COR-L47 (cell line): ENCODE data around the gene PHF13.
A peak's percentile ranks its signal among the peaks of the same experiment; 100 is the strongest.

Experiments
- DNase-seq: peaks from one replicate; lab custom pipeline; 2025; lab: John Stamatoyannopoulos, UW

Gene PHF13

DNA sequence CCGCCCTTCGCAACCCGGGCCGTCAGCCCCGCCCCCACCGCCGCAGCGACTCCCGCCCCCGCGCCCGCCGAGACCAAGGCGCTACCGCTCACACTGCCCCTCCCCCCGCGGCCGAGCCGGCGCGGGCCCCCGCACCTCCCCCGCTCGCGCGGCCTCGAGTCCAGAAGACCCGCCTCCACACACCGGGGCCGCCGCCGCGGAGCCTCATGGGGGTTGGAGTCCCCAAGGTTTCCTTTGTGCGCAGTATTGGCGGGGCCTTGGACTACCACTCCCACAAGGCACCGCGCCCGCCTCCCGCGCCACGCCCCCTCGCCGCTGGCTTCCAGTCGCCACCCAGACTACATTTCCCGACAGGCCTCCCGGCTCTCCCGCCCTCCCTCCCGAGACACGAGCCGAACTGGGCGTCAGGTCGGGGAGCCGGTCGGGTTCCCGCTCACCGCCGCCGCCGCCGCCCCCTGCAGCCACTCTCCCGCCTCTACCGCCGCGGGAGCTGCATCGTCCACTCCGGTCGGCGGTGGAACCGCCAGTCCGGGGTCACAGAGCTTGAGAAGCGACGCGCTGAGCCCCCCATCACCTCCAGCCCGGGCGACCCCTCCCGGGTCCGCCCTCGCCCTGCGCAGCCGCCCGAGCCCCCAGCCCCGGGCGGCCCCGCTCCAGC lies at the start of gene PHF13:
TSS of gene PHF13 (plus strand) at position 371 of the 658 bp plus-strand sequence. CDS start 336 bp downstream, outside the sequence.
- peak; percentile 99 for DNase-seq

DNA sequence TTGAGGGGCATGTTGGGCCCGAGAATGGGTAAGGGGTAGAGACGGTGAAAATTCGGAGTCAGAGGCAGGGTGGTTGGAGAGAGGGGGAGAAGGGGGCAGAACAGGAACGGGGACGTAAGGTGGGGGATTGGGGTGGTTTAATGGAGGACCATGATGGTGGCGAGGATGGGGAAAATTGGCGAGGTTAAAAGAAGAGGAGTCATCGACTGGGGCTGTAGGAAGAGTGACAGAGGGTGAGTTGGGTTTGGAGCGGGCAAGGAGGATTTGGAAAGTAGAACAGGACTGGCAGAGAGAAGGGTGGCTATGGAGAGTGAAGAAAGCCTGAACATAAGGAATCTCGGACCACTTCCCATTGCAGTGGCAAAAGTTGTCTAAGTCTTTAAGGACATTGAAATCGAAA lies 44.5 kb upstream of the PHF13 start:
- no peak for DNase-seq

DNA sequence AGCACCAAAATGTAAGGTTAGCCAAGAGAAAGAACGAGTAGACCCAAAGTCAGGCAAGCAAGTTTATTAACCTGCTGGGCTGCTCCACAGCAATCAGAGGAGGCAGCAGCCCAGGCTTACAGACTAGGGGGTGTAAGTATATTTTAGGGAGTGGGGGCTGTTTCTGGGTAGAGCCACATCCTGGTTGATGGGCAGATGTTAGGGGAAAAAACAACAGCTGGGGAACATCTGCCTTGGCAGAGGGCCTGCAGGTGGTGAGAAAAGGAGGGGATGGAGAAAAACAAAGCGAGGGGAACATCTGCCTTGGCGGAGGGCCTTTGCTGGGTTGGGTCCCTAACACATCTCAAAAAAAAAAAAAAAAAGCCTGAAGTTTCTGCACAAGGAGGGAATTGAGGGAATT lies 43.4 kb upstream of the PHF13 start:
- DNase-seq: no peak

DNA sequence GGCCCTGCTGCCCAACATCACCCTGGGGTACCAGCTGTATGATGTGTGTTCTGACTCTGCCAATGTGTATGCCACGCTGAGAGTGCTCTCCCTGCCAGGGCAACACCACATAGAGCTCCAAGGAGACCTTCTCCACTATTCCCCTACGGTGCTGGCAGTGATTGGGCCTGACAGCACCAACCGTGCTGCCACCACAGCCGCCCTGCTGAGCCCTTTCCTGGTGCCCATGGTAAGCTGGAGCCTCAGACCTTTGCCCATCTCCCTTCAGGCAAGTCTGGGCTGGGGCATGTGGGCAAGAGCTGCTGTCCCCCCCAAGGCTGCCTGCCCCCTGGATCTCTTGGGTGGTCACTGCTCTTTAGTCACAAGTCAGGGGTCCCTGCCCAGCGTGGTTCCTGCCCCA lies 42.5 kb upstream of the PHF13 start:
- no peak for DNase-seq

DNA sequence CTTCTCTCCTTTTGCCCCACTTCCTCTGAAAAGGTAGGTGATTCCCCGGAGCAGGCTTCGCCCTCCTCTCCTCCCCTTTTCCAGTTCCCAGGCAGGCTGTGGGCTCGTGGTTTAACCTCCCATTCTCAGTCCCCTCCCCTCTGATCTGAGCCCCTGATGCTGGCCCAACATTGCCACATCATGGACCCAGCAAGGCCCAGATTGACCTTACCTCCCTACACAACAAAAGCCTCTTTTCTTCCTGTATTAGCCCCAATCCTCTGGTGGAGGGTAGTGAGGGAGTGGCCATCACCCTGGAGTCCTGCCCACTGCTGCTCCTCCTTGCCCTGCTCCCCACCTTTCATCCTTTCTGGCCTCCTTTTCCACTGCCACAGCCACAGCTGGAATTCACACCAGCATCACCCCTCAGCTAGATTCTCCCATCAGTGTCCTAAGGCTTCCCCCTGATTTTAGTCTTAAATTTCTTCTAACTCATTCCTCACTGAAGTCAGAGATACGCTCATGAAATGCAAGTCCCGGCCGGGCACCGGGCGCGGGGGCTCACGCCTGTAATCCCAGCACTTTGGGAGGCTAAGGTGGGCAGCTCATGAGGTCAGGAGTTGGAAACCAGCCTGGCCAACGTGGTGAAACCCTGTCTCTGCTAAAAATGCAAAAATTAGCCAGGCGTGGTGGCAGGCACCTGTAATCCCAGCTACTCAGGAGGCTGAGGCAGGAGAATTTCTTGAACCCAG lies 40.7 kb upstream of the PHF13 start:
- DNase-seq: no peak

DNA sequence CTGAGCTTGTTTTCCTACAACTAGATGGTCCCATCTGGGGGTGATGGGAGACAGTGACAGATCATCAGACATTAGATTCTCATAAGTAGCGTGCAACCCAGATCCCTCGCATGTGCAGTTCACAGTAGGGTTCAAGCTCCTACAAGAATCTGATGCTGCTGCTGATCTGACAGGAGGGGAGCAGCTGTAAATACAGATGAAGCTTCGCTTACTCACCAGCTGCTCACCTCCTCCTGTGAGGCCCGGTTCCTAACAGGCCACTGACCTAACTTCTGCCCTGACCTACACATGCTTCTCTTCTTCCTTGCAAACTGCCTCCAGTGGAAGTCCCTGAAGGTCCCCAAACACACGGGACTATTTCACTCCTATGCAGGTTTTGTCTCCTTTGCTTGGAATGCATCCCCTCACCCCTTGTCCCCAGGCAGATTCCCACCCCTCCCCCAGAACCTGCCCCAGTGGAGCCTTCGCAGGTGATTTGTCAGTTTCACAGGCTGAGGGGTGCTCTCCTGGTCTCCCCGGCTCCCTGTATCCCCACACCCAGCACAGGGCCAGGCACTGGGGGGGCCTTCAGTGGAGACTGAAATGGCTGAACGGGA lies 39.4 kb upstream of the PHF13 start:
- no peak for DNase-seq

DNA sequence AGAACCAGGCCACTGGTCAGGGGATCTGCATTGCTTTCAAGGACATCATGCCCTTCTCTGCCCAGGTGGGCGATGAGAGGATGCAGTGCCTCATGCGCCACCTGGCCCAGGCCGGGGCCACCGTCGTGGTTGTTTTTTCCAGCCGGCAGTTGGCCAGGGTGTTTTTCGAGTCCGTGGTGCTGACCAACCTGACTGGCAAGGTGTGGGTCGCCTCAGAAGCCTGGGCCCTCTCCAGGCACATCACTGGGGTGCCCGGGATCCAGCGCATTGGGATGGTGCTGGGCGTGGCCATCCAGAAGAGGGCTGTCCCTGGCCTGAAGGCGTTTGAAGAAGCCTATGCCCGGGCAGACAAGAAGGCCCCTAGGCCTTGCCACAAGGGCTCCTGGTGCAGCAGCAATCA lies 38.7 kb upstream of the PHF13 start:
- DNase-seq: no peak

DNA sequence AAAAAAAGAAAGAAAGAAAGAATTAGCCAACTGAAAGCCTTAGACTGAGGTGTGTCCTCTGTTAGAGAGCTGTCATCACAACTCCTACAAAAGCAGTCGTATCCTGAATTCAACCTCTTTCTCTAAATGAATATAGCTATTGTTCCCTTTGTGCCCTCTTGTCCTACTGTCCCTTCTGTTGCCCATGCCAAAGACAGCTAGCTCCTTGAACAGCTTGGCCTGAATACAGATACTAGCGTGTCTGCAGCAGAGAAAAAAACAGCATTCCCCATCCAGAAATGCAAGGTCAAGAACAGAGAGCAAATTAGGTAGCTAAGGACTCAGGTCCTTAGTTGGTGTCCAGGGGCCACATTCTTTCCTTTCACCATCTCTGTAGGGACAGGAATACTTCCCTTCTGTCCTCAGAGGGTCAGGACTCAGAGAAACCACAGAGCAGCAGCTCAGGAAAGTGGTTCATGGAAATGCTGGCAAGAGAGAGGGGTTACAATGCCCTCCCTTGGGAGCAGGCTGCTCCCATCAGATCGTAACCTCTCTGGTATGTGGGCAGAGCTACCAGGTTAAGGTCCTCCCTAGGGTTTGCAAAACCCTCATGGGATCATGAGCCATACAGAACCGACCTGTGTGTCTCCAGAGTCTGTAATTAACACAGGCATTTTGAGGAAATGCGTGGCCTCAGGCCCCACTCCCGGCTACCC lies 35.6 kb upstream of the PHF13 start:
- DNase-seq: no peak

DNA sequence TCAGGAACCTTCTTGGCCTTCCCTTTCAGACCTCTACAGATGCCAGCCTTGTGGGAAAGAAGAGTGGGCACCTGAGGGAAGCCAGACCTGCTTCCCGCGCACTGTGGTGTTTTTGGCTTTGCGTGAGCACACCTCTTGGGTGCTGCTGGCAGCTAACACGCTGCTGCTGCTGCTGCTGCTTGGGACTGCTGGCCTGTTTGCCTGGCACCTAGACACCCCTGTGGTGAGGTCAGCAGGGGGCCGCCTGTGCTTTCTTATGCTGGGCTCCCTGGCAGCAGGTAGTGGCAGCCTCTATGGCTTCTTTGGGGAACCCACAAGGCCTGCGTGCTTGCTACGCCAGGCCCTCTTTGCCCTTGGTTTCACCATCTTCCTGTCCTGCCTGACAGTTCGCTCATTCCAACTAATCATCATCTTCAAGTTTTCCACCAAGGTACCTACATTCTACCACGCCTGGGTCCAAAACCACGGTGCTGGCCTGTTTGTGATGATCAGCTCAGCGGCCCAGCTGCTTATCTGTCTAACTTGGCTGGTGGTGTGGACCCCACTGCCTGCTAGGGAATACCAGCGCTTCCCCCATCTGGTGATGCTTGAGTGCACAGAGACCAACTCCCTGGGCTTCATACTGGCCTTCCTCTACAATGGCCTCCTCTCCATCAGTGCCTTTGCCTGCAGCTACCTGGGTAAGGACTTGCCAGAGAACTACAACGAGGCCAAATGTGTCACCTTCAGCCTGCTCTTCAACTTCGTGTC lies 34.7 kb upstream of the PHF13 start:
- DNase-seq: no peak

DNA sequence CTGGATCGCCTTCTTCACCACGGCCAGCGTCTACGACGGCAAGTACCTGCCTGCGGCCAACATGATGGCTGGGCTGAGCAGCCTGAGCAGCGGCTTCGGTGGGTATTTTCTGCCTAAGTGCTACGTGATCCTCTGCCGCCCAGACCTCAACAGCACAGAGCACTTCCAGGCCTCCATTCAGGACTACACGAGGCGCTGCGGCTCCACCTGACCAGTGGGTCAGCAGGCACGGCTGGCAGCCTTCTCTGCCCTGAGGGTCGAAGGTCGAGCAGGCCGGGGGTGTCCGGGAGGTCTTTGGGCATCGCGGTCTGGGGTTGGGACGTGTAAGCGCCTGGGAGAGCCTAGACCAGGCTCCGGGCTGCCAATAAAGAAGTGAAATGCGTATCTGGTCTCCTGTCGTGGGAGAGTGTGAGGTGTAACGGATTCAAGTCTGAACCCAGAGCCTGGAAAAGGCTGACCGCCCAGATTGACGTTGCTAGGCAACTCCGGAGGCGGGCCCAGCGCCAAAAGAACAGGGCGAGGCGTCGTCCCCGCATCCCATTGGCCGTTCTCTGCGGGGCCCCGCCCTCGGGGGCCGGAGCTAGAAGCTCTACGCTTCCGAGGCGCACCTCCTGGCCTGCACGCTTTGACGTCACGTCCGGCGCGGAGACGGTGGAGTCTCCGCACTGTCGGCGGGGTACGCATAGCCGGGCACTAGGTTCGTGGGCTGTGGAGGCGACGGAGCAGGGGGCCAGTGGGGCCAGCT lies 34.0 kb upstream of the PHF13 start, which contains the start of gene ZBTB48:
TSS of gene ZBTB48 (plus strand) at position 621 of the 745 bp plus-strand sequence. CDS start 616 bp downstream, outside the sequence.
- DNase-seq: peak; percentile 98

DNA sequence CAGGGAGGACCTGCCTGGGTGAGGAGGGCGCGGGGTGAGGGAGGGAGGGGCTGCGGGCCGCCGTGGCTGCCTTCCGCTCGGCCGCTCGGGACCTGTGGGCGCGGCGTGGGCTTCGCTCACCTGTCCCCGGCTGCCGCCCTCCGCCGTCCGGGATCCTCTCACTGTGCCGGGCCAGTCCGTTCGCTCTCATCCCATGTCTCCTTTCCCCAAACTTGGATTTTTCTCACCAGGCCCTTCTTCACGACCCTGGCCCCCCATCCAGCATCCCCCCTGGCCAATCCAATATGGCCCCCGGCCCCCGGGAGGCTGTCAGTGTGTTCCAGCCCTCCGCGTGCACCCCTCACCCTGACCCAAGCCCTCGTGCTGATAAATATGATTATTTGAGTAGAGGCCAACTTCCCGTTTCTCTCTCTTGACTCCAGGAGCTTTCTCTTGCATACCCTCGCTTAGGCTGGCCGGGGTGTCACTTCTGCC lies 33.4 kb upstream of the PHF13 start:
- DNase-seq: no peak

DNA sequence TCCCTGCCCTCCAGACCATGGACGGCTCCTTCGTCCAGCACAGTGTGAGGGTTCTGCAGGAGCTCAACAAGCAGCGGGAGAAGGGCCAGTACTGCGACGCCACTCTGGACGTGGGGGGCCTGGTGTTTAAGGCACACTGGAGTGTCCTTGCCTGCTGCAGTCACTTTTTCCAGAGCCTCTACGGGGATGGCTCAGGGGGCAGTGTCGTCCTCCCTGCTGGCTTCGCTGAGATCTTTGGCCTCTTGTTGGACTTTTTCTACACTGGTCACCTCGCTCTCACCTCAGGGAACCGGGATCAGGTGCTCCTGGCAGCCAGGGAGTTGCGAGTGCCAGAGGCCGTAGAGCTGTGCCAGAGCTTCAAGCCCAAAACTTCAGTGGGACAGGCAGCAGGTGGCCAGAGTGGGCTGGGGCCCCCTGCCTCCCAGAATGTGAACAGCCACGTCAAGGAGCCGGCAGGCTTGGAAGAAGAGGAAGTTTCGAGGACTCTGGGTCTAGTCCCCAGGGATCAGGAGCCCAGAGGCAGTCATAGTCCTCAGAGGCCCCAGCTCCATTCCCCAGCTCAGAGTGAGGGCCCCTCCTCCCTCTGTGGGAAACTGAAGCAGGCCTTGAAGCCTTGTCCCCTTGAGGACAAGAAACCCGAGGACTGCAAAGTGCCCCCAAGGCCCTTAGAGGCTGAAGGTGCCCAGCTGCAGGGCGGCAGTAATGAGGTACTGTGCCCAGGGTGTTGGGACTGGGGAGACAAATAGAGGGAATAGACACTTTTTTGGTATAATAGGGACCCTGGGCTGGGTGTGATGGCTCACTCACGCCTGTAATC lies 32.7 kb upstream of the PHF13 start:
- DNase-seq: no peak

DNA sequence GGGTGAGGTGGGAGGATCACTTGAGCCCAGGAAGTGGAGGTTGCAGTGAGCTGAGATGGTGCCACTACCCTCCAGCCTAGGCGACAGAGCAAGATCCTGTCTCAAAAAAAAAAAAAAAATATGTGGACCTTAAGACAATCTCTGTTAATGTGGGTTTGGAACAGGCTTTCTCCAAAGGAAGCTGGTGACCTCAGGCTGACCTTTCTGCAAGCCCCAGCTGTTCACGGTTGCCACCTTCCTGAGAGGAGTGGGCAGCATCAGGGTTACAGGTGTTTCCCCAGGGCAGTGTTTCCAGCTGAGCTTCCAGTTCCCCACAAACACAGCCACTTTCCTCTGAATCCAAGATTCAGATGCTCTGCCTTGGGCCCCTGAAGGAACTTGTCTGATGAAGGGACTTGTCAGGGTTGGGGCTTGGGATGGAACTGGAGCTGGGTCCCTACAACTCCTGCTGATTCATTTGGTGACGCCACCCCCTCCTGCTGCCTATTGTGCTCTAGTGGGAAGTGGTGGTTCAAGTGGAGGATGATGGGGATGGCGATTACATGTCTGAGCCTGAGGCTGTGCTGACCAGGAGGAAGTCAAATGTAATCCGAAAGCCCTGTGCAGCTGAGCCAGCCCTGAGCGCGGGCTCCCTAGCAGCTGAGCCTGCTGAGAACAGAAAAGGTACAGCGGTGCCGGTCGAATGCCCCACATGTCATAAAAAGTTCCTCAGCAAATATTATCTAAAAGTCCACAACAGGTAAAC lies 31.8 kb upstream of the PHF13 start:
- no peak for DNase-seq

DNA sequence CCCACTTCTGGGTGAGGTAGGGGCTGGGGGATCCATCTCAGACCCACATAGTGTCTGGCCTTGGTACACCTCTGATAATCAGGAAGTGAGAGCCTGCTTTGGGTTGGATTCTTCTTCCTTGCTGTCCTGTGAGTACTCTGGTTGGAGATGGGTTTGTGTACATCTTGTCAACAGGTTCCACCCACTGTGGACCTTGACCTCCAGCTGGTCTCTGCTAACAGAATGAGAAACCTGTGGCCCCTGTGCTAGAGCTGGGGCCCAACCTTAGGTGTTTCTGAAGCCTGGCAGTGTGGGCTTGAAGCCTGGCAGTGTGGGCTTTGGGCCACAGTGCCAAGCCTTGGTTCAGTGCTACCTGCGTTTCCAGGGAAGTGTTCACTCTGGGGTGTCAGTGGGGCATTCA lies 31.2 kb upstream of the PHF13 start:
- no peak for DNase-seq

DNA sequence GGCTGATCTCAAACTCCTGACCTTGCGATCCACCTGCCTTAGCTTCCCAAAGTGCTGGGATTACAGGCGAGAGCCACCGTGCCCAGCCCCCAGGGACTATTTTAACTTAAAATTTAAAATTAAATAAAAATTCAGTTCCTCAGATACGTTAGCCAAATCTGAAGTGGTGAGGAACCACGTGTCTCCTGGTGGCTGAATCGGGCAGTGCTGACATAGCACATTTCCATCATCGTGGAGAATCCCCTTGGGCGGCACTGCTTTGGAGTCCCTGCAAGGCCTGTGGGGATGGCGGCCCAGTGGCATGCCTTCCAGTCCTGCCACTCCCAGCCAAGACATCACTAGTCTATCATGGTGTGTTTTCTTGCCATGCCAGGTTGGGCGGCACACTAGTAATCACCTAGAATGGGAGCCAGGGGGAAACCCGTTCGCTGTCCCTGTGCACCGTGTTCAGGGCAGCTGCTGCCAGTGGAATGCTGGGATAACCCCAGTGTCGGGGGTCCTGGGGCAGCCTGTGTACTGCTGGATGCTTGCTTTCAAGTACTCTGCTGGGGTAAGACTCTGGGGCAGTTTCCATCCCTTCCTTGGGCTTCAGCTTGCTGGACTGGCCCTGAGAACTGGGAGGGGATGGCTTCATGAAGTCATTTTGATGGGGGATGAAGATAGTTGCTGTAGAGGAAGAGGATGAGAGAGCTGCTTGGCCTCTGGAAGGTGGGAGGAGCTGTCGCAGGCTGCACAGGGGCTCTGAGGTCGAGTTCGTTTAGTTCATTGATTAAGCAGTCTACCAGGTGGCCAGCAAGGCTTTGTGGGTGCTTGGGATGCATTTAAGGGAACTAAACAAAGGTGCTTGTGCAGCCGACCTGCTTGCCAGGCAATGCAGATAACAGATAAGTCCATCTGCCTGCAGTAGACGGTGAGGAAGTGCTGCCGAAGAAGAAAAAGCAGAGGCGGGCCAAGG lies 29.1 kb upstream of the PHF13 start:
- DNase-seq: no peak

DNA sequence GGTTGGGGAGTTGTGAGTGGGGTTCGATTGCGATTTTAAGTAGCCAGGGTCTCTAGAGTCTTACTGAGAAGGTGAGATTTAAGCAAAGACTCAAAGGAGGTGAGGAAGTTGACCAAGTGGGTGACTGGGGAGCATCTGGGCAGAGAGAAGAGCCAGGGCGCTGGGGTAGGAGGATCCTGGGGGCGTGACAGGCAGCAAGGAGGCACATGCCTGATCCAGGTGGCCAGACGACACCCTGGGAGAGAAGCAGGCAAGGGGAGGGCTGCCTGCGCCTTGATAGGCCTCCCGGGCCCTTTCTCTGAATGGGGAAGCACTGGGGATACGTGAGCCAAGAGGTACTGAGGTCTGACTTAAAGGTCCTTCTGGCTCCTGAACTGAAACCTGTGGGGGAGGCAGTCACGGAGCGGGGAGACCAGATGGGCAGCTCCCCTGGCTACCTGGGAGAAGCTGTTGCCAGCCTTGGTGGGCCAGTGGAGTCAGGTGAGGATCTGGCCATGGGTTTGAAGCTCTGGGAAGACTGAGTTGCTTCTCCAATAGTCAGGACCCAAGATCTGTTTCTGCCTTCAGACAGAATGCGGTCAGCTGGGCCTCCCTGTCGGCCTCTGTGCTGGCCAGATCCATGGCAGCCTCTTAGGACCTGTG lies 28.3 kb upstream of the PHF13 start:
- no peak for DNase-seq

DNA sequence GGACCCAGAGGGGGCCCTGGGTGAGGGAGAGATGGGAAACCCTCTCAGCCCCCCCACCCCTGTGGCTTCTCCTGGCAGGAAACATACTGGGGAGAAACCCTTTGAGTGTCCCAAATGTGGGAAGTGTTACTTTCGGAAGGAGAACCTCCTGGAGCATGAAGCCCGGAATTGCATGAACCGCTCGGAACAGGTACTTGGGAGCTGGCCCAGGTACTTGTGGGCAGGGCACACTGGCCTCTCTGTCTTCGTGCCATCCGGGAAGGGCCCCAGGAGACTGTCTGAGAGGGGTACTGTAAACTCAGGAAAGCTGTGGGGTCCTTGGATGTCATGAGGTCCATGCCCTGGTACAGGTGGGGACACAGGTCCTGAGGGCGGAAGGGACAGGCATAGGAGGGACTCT lies 27.7 kb upstream of the PHF13 start:
- no peak for DNase-seq

DNA sequence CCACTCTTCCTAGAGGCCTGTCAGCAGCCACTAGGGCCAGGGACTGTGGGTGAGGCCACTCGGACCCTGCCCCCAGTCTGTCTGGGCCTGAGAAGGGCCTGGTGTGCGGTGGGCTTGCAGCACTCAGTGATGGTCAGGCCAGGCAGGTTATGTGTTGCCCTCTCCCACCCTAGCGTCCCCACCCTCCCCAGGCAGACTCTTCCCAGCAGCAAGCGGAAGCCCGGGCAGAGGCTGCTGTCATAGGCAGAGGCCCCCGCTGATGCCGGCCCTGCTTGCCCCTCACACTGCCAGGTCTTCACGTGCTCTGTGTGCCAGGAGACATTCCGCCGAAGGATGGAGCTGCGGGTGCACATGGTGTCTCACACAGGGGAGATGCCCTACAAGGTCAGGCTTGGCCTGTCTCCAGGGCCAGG lies 27.1 kb upstream of the PHF13 start:
- no peak for DNase-seq
